ENCODE data around the gene NXPE3.

DNA sequence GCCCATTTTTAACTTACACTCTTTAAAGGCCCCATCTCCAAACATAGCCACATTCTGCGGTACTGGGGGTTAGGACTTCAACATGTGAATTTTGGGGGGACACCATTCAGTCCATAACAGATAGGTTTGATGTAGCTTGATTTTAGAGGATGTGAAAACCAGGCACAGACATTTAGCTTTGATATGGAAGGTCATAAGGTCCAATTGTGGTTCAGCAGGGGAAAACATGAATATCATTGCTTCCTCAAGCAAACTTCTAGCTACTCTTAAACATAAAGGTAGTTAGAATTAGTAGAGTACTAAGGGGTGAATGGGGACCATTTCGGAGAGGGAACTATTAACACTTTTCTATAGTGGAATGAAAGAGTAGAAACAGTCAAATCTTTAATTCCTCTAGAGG is 56.7 kb downstream of the NXPE3 start:
- no peak for TF ChIP-seq POLR2AphosphoS5 (IDR thresholded peaks at IDR 0.05)
- no peak for TF ChIP-seq TAF1 (IDR thresholded peaks at IDR 0.05; ENCODE audit: low read depth)
